ENCODE measurements around the gene ANKRD28.

Gene ANKRD28

DNA sequence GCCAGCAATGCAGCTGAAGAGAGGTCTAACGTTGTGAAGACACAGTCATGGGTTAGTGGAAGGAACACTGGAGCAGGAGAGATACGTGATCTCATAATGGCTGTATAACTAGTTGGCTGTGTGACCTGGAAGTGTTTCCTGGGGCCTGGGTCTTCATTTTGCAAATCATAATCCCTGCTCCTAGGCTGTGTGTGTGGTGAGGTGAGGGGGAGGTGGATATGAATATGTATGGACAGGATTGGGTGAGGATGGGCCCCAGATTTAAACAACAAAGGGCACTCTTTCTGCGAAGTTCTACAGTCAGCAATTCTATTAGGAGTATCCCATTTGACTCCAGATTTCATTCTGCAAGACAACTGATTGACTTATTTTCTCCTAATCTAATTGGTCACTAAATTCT lies 41.3 kb downstream of the ANKRD28 start:
- Histone ChIP-seq H4K91ac (ENCODE audit: low read length) (no peak overlapping the region), H4K8ac (ENCODE audit: low read length) (peak overlapping the region; percentile 77), H2BK15ac (ENCODE audit: low read depth, poor library complexity, severe bottlenecking) (no peak overlapping the region), H3K4me2 (ENCODE audit: low read length, poor library complexity, severe bottlenecking) (no peak overlapping the region), H3K9ac (ENCODE audit: low read length) (no peak overlapping the region), H3K27ac (ENCODE audit: low read length, poor library complexity, severe bottlenecking) (no peak overlapping the region), H3K27me3 (ENCODE audit: control insufficient read depth in 1 of 2, insufficient read depth in 1 of 2, low read length in 2 of 2) (no peaks in the 10 kb centered on the region), H2BK120ac (ENCODE audit: low read depth, low read length) (no peak overlapping the region), H2AFZ (ENCODE audit: low read depth, low read length) (no peak overlapping the region), H3K36me3 (ENCODE audit: control insufficient read depth in 1 of 2, insufficient read depth in 2 of 2, low read depth in 1 of 2, low read length in 2 of 2) (peaks cover 0 to 86% of the 10 kb centered on the region in 2 experiments), H2AK5ac (ENCODE audit: low read length, severe bottlenecking) (peak overlapping the region; percentile 62), H3K9me3 (ENCODE audit: control insufficient read depth, low read length) (no peaks in the 10 kb centered on the region), H2BK5ac (ENCODE audit: low read depth, low read length, poor library complexity, severe bottlenecking) (no peak overlapping the region), H3K4me3 (ENCODE audit: insufficient read depth in 1 of 2, low read depth in 1 of 2, low read length in 2 of 2) (no peak overlapping the region), H3K4ac (ENCODE audit: low read depth in 1 of 2, low read length in 2 of 2) (peak overlapping the region in 1 of 2 experiments; percentile 49), H3K14ac (ENCODE audit: low read length in 2 of 2) (no peak overlapping the region), H3K23ac (ENCODE audit: low read length in 2 of 2) (no peak overlapping the region), H3K18ac (ENCODE audit: low read depth in 1 of 2, low read length in 2 of 2) (peak overlapping the region in 1 of 2 experiments; percentile 28), H2BK12ac (ENCODE audit: low read length in 2 of 2) (no peak overlapping the region), H3K4me1 (ENCODE audit: control insufficient read depth, insufficient read depth, low read depth, low read length) (no peaks in the 10 kb centered on the region), H3K79me1 (replicated peaks; ENCODE audit: low read length, poor library complexity, severe bottlenecking) (peaks cover 16% of the 10 kb centered on the region)
- no peak for DNase-seq
- WGBS = 79% methylated on average over 3 of the region's 3 CpGs

- Histone ChIP-seq H2AFZ (ENCODE audit: low read depth, low read length) (no peak overlapping the region), H3K27ac (ENCODE audit: low read length, poor library complexity, severe bottlenecking) (no peak overlapping the region), H2BK120ac (ENCODE audit: low read depth, low read length) (no peak overlapping the region), H2BK5ac (ENCODE audit: low read depth, low read length, poor library complexity, severe bottlenecking) (no peak overlapping the region), H3K18ac (ENCODE audit: low read depth in 1 of 2, low read length in 2 of 2) (no peak overlapping the region), H2BK12ac (ENCODE audit: low read length in 2 of 2) (no peak overlapping the region), H3K14ac (ENCODE audit: low read length in 2 of 2) (no peak overlapping the region), H4K91ac (ENCODE audit: low read length) (no peak overlapping the region), H2AK5ac (ENCODE audit: low read length, severe bottlenecking) (no peak overlapping the region), H3K23ac (ENCODE audit: low read length in 2 of 2) (no peak overlapping the region), H3K9ac (ENCODE audit: low read length) (no peak overlapping the region), H3K4me3 (ENCODE audit: insufficient read depth in 1 of 2, low read depth in 1 of 2, low read length in 2 of 2) (no peak overlapping the region), H3K4me1 (ENCODE audit: control insufficient read depth, insufficient read depth, low read depth, low read length) (no peaks in the 10 kb centered on the region), H3K4me2 (ENCODE audit: low read length, poor library complexity, severe bottlenecking) (no peak overlapping the region), H3K36me3 (ENCODE audit: control insufficient read depth in 1 of 2, insufficient read depth in 2 of 2, low read depth in 1 of 2, low read length in 2 of 2) (peaks cover 0 to 86% of the 10 kb centered on the region in 2 experiments), H3K79me1 (replicated peaks; ENCODE audit: low read length, poor library complexity, severe bottlenecking) (peaks cover 16% of the 10 kb centered on the region), H4K8ac (ENCODE audit: low read length) (no peak overlapping the region), H2BK15ac (ENCODE audit: low read depth, poor library complexity, severe bottlenecking) (no peak overlapping the region), H3K4ac (ENCODE audit: low read depth in 1 of 2, low read length in 2 of 2) (no peak overlapping the region), H3K27me3 (ENCODE audit: control insufficient read depth in 1 of 2, insufficient read depth in 1 of 2, low read length in 2 of 2) (no peaks in the 10 kb centered on the region), H3K9me3 (ENCODE audit: control insufficient read depth, low read length) (no peaks in the 10 kb centered on the region)
- no peak for DNase-seq
- WGBS = 100% methylated on average over 1 of the region's 2 CpGs
These were observed 42.0 kb downstream of the ANKRD28 start for GRCh38 chr3:15755780-15756179.

DNA sequence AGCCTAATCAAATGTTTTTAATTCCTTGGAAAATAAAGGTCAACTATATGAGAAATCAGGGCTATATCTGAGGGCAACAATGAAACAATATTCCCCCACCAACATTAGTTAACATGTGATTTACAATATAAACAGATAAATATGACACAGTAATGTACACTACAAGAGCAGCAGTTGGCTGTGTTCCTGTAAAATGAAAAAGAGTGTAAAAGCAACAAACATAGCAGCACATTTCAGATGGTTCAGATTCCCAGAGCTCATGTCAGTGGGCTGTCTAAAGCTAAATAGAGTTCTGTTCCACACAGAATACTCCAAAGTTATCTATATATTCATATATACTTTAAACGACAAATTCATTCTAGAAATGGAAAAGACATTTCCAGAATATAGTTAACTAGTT lies 42.6 kb downstream of the ANKRD28 start:
- no peak overlapping the region for H3K14ac ChIP-seq (ENCODE audit: low read length in 2 of 2)
- no peak overlapping the region for H2BK5ac ChIP-seq (ENCODE audit: low read depth, low read length, poor library complexity, severe bottlenecking)
- no peak overlapping the region for H4K8ac ChIP-seq (ENCODE audit: low read length)
- H2AFZ ChIP-seq (ENCODE audit: low read depth, low read length) = no peak overlapping the region
- no peak for DNase-seq
- H4K91ac ChIP-seq (ENCODE audit: low read length) = no peak overlapping the region
- no peak overlapping the region for H2BK12ac ChIP-seq (ENCODE audit: low read length in 2 of 2)
- peaks cover 16% of the 10 kb centered on the region for H3K79me1 ChIP-seq (replicated peaks; ENCODE audit: low read length, poor library complexity, severe bottlenecking)
- H2BK120ac ChIP-seq (ENCODE audit: low read depth, low read length) = no peak overlapping the region
- H3K4ac ChIP-seq (ENCODE audit: low read depth in 1 of 2, low read length in 2 of 2) = no peak overlapping the region
- H3K36me3 ChIP-seq (ENCODE audit: control insufficient read depth in 1 of 2, insufficient read depth in 2 of 2, low read depth in 1 of 2, low read length in 2 of 2) = peaks cover 0 to 86% of the 10 kb centered on the region in 2 experiments
- no peak overlapping the region for H3K9ac ChIP-seq (ENCODE audit: low read length)
- WGBS = no CpG with 5 or more reads among the region's 1 CpG
- no peak overlapping the region for H3K18ac ChIP-seq (ENCODE audit: low read depth in 1 of 2, low read length in 2 of 2)
- no peaks in the 10 kb centered on the region for H3K4me1 ChIP-seq (ENCODE audit: control insufficient read depth, insufficient read depth, low read depth, low read length)
- H2BK15ac ChIP-seq (ENCODE audit: low read depth, poor library complexity, severe bottlenecking) = no peak overlapping the region
- no peak overlapping the region for H3K4me2 ChIP-seq (ENCODE audit: low read length, poor library complexity, severe bottlenecking)
- H3K27ac ChIP-seq (ENCODE audit: low read length, poor library complexity, severe bottlenecking) = no peak overlapping the region
- no peak overlapping the region for H2AK5ac ChIP-seq (ENCODE audit: low read length, severe bottlenecking)
- no peak overlapping the region for H3K4me3 ChIP-seq (ENCODE audit: insufficient read depth in 1 of 2, low read depth in 1 of 2, low read length in 2 of 2)
- no peaks in the 10 kb centered on the region for H3K27me3 ChIP-seq (ENCODE audit: control insufficient read depth in 1 of 2, insufficient read depth in 1 of 2, low read length in 2 of 2)
- H3K9me3 ChIP-seq (ENCODE audit: control insufficient read depth, low read length) = no peaks in the 10 kb centered on the region
- no peak overlapping the region for H3K23ac ChIP-seq (ENCODE audit: low read length in 2 of 2)

DNA sequence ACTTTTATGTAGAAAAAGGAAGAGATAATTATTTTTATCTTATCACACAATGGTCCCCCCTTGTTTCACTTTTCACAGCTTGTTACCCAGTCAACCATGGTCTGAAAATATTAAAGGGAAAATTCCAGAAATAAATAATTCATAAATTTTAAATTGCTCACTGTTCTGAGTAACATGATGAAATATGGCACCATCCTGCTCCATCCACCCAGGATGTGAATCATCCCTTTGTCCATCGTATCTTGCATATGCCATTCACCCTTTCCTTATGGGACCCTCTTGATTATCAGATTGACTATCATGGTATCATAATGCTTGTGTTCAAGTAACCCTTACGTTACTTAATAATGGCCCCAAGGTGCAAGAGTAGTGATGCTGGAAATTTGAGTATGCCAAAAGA lies 43.7 kb downstream of the ANKRD28 start:
- Histone ChIP-seq H3K23ac (ENCODE audit: low read length in 2 of 2) (no peak overlapping the region), H3K27ac (ENCODE audit: low read length, poor library complexity, severe bottlenecking) (no peak overlapping the region), H3K14ac (ENCODE audit: low read length in 2 of 2) (no peak overlapping the region), H3K4me3 (ENCODE audit: insufficient read depth in 1 of 2, low read depth in 1 of 2, low read length in 2 of 2) (no peak overlapping the region), H4K8ac (ENCODE audit: low read length) (no peak overlapping the region), H2BK120ac (ENCODE audit: low read depth, low read length) (no peak overlapping the region), H3K4ac (ENCODE audit: low read depth in 1 of 2, low read length in 2 of 2) (no peak overlapping the region), H2AFZ (ENCODE audit: low read depth, low read length) (no peak overlapping the region), H2BK12ac (ENCODE audit: low read length in 2 of 2) (no peak overlapping the region), H3K36me3 (ENCODE audit: control insufficient read depth in 1 of 2, insufficient read depth in 2 of 2, low read depth in 1 of 2, low read length in 2 of 2) (peaks cover 0 to 85% of the 10 kb centered on the region in 2 experiments), H3K4me1 (ENCODE audit: control insufficient read depth, insufficient read depth, low read depth, low read length) (no peaks in the 10 kb centered on the region), H3K4me2 (ENCODE audit: low read length, poor library complexity, severe bottlenecking) (no peak overlapping the region), H2AK5ac (ENCODE audit: low read length, severe bottlenecking) (no peak overlapping the region), H3K9ac (ENCODE audit: low read length) (no peak overlapping the region), H3K18ac (ENCODE audit: low read depth in 1 of 2, low read length in 2 of 2) (no peak overlapping the region), H3K27me3 (ENCODE audit: control insufficient read depth in 1 of 2, insufficient read depth in 1 of 2, low read length in 2 of 2) (no peaks in the 10 kb centered on the region), H2BK5ac (ENCODE audit: low read depth, low read length, poor library complexity, severe bottlenecking) (no peak overlapping the region), H3K9me3 (ENCODE audit: control insufficient read depth, low read length) (no peaks in the 10 kb centered on the region), H2BK15ac (ENCODE audit: low read depth, poor library complexity, severe bottlenecking) (no peak overlapping the region), H4K91ac (ENCODE audit: low read length) (no peak overlapping the region), H3K79me1 (replicated peaks; ENCODE audit: low read length, poor library complexity, severe bottlenecking) (peaks cover 12% of the 10 kb centered on the region)
- DNase-seq = no peak
- WGBS = 67% methylated on average over 2 of the region's 2 CpGs

Data from mesenchymal stem cell (in vitro differentiated cells and primary cell).